Mammary microvascular endothelial cell (primary cell): ENCODE results near the gene RNF11. TPM values are rescaled to one million over a fixed set of nuclear protein-coding genes. Genes with fewer than 3 reads are reported as not detected.

Source experiments
- total RNA-seq: library from RNA; depleted of rRNA; stranded (reverse); fragments of >200 nt; gene quantifications from 2 replicates; pipeline ENCODE4 v1.2.3, GENCODE V29; 2015

RNF11 gene, protein sequence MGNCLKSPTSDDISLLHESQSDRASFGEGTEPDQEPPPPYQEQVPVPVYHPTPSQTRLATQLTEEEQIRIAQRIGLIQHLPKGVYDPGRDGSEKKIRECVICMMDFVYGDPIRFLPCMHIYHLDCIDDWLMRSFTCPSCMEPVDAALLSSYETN
- 69.4 and 72.2 TPM in 2 replicates for total RNA-seq

DNA sequence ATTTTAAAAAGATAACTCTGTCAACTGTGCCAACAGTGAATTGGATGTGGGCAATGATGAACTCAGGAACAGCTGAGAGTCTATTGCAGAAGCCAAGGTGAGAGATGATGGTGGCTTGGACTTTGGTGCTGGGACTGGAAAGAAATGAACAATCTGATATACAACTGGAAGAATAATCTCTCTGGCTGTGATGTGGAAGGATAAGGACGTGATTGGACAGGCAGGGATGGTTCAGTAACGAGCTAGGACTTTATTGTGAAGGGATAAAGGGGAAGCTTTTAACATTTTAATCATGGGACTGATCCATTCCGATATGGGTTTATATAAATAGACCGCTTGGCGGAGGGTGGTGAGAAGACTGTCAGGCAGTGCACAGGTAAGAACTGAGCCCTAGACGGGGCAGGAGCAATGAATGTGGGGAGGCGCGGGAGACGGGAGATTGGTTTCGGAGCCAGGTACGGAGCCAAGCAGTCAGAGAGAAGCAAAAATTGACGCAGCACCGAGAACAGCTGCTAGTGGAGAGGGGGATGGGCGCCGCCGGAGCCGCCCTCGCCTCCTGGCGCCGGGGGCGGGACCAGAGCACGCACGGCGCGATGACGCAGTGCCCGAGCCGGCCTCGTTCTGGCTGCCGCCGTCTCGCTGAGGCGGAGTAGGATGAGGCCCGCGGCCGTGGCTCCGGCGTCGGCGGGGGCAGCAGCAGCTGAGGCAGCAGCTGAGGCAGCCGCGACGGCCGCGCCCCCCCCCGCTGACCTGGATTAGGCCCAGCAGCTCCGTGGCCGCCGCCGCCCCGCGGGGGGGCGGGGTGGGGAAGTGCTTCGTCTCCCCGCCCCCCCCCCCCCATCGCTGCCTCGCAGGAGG, at the start of gene RNF11:
Gene RNF11, plus strand, starts transcription at position 601 of the 858 bp plus-strand sequence. CDS start 484 bp downstream, outside the sequence.

Other genes with a start within 250 kb of the RNF11 start
- gene C1orf185, start 134.0 kb upstream of the RNF11 start, total RNA-seq, result not detected in 2 replicates
- gene TTC39A, start 94.3 kb downstream of the RNF11 start, total RNA-seq, result 1.1 and 5.3 TPM in 2 replicates